Gastrocnemius medialis (tissue), 4 donors: ENCODE measurements around the gene VIL1.

ENCODE experiments used
- POLR2A ChIP-seq, 2 donors: fragments of 450-650 bp; IDR thresholded peaks; one replicate each; pipeline ENCODE4 v1.6.1; 2017; ENCODE audit warnings: antibody characterized with exemption in 2 of 2, mild to moderate bottlenecking in 2 of 2, moderate library complexity in 2 of 2
- TF ChIP-seq, protein P1 (sequence below), 5 experiments: fragments of 450-650 bp in 3 of 5; fragments of 200-600 bp in 2 of 5; sonication (generic) in 2 of 5; IDR thresholded peaks in 4 of 5; conservative IDR thresholded peaks in 1 of 5; 1 replicate in 4 of 5; 2 replicates in 1 of 5; pipeline ENCODE4 v1.5.1; 2016 to 2019; ENCODE audit warnings: antibody characterized with exemption in 5 of 5, mild to moderate bottlenecking in 3 of 5, moderate library complexity in 3 of 5

DNA sequence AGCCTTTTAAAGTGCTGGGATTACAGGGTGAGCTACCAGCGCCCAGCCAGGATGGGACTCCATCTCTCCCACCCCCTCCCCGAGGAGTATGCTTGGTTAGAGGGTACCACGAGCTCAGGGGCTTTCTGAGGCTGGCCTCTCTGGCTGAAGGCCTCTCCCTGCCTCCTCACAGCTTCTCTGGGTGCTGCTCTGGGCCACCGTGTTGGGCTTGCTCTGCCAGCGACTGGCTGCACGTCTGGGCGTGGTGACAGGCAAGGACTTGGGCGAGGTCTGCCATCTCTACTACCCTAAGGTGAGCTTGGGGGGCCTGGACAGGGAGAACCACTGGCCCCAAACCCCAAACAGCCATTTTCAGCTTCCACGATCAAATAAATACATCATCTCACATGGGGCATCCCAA, 33.9 kb upstream of the VIL1 start:
- no peak for TF ChIP-seq POLR2A (IDR thresholded peaks at IDR 0.05)
- TF ChIP-seq, protein P1, sequence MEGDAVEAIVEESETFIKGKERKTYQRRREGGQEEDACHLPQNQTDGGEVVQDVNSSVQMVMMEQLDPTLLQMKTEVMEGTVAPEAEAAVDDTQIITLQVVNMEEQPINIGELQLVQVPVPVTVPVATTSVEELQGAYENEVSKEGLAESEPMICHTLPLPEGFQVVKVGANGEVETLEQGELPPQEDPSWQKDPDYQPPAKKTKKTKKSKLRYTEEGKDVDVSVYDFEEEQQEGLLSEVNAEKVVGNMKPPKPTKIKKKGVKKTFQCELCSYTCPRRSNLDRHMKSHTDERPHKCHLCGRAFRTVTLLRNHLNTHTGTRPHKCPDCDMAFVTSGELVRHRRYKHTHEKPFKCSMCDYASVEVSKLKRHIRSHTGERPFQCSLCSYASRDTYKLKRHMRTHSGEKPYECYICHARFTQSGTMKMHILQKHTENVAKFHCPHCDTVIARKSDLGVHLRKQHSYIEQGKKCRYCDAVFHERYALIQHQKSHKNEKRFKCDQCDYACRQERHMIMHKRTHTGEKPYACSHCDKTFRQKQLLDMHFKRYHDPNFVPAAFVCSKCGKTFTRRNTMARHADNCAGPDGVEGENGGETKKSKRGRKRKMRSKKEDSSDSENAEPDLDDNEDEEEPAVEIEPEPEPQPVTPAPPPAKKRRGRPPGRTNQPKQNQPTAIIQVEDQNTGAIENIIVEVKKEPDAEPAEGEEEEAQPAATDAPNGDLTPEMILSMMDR (IDR thresholded peaks at IDR 0.05 in 4 of 5, conservative IDR thresholded peaks at IDR 0.05 in 1 of 5), result no peak
